ENCODE results near the gene APOBEC3H.
"Not testable (repeated sequence)": the region's sequence is repeated elsewhere in the genome, so short reads cannot be mapped to it uniquely, and the experiment has no call there.

GRCh38 chr22:39077026-39077840 is 19.8 kb upstream of the APOBEC3H start, which contains the start of gene APOBEC3G:
- TF ChIP-seq POLR2A (IDR thresholded peaks at IDR 0.05): peak in 2 of 3 donors; percentile 54 to 65
- not testable (repeated sequence) for TF ChIP-seq CTCF (IDR thresholded peaks at IDR 0.05)
